GM12878 (cell line): ENCODE data around the gene CTNNA1. TPM values are rescaled to one million over a fixed set of nuclear protein-coding genes. Genes with fewer than 3 reads are reported as not detected.

ENCODE experiments used
- ATAC-seq: fragments of 200-7000 bp; cut with Tn5 transposase; 3 replicates; pipeline ENCODE4 v1.9.1; 2020; ENCODE audit warnings: mild to moderate bottlenecking, moderate library complexity
- BruUV-seq: library from RNA; stranded (reverse); fragments of 400-500 nt; replicated peaks from 2 replicates; lab custom pipeline; 2021; lab: Mats Ljungman, UMichigan
- CTCF ChIA-PET: fragments of 300-600 bp; sonication (Branson Sonifier 250); formaldehyde crosslinking; extraction: SDS; loops from one replicate; lab custom pipeline; 2021; ENCODE audit warnings: inconsistent platforms; lab: Yijun Ruan, JAX
- POLR2A ChIA-PET: fragments of 350-600 bp; formaldehyde crosslinking; extraction: SDS; loops from one replicate; lab custom pipeline; 2021; ENCODE audit warnings: inconsistent platforms; lab: Charles Lee
- RAD21 ChIA-PET: fragments of 300-600 bp; sonication (Branson Sonifier 250); formaldehyde crosslinking; loops from one replicate; lab custom pipeline; 2023; ENCODE audit warnings: antibody characterized with exemption; ENCODE audit not compliant: unreplicated experiment; lab: Charles Lee
- SMC1A ChIA-PET: fragments of 300-600 bp; sonication (Branson Sonifier 250); formaldehyde crosslinking; loops from one replicate; lab custom pipeline; 2023; ENCODE audit not compliant: unreplicated experiment, uncharacterized antibody; lab: Charles Lee
- DNase-seq: peaks from one replicate; pipeline ENCODE4 v3.0.0-alpha.2; 2011; ENCODE audit warnings: low read depth, low spot score
- FAIRE-seq: peaks from 3 replicates; lab custom pipeline; 2011; peaks lifted over from hg19 to GRCh38; lab: Jason Lieb, UNC
- H2AFZ ChIP-seq: 2 replicates; pipeline ENCODE4 v1.6.0; 2011; ENCODE audit warnings: low read depth, low read length, control low read depth; ENCODE audit not compliant: control insufficient read depth
- H3K27ac ChIP-seq: 2 replicates; pipeline ENCODE4 v1.5.1; 2011; ENCODE audit warnings: control low read depth; ENCODE audit not compliant: control insufficient read depth, insufficient read depth
- H3K27me3 ChIP-seq, 2 experiments: replicated peaks in 1 of 2; 2 replicates each; pipeline versions ENCODE4 v1.6.0 to v1.6.1; 2011; ENCODE audit warnings: low read length in 1 of 2; ENCODE audit not compliant: control insufficient read depth in 2 of 2, insufficient read depth in 2 of 2
- H3K36me3 ChIP-seq, 2 experiments: 2 replicates each; pipeline ENCODE4 v1.5.1; 2011; ENCODE audit warnings: low read length in 1 of 2; ENCODE audit not compliant: control insufficient read depth in 2 of 2, insufficient read depth in 2 of 2
- H3K4me1 ChIP-seq: 2 replicates; pipeline ENCODE4 v1.6.1; 2011; ENCODE audit warnings: mild to moderate bottlenecking, low read length, moderate library complexity, mixed read lengths; ENCODE audit not compliant: control insufficient read depth, insufficient read depth
- H3K4me2 ChIP-seq: 2 replicates; pipeline ENCODE4 v1.6.0; 2011; ENCODE audit warnings: control low read depth; ENCODE audit not compliant: control insufficient read depth, insufficient read depth
- H3K4me3 ChIP-seq: fragments of 200-600 bp; sonication (generic); 2 replicates; pipeline ENCODE4 v1.5.1; 2016
- H3K79me2 ChIP-seq: 2 replicates; pipeline ENCODE4 v1.6.0; 2011; ENCODE audit warnings: low read length; ENCODE audit not compliant: control insufficient read depth, insufficient read depth
- H3K9ac ChIP-seq: 2 replicates; pipeline ENCODE4 v1.8.0; 2011; ENCODE audit warnings: low read length, control low read depth, mixed read lengths; ENCODE audit not compliant: control insufficient read depth, insufficient read depth
- H3K9me3 ChIP-seq: replicated peaks from 3 replicates; pipeline ENCODE4 v1.5.1; 2011; ENCODE audit warnings: mild to moderate bottlenecking, low read length; ENCODE audit not compliant: control insufficient read depth, insufficient read depth
- H4K20me1 ChIP-seq: 2 replicates; pipeline ENCODE4 v1.6.0; 2011; ENCODE audit not compliant: control insufficient read depth, insufficient read depth
- ASH2L ChIP-seq: fragments of 300-600, 200-600 bp; sonication (generic); IDR thresholded peaks from 2 replicates; pipeline ENCODE4 v1.6.1; 2017; ENCODE audit warnings: low read depth, mild to moderate bottlenecking, borderline replicate concordance
- BCL11A ChIP-seq: IDR thresholded peaks from 2 replicates; pipeline ENCODE4 v1.6.1; 2011; ENCODE audit warnings: low read depth, low read length
- BCLAF1 ChIP-seq: fragments of 450-650 bp; IDR thresholded peaks from 2 replicates; pipeline ENCODE4 v1.6.1; 2017; ENCODE audit warnings: antibody characterized with exemption, mild to moderate bottlenecking, moderate library complexity
- CREM ChIP-seq: IDR thresholded peaks from 2 replicates; pipeline ENCODE4 v1.6.1; 2014; ENCODE audit warnings: antibody characterized with exemption, low read depth
- ESRRA ChIP-seq: IDR thresholded peaks from 2 replicates; pipeline ENCODE4 v1.6.1; 2012; ENCODE audit warnings: mild to moderate bottlenecking, low read length, improper control_type of control experiment
- FOXK2 ChIP-seq: fragments of 450-650 bp; IDR thresholded peaks from 2 replicates; pipeline ENCODE4 v1.6.1; 2017; ENCODE audit warnings: mild to moderate bottlenecking, moderate library complexity
- GABPA ChIP-seq: IDR thresholded peaks from 2 replicates; pipeline ENCODE4 v1.6.1; 2014; ENCODE audit warnings: antibody characterized with exemption, low read depth, mild to moderate bottlenecking, inconsistent platforms
- HCFC1 ChIP-seq: fragments of 150-350 bp; IDR thresholded peaks from 2 replicates; pipeline ENCODE4 v1.6.1; 2014; ENCODE audit warnings: low read length
- MEF2B ChIP-seq: fragments of 450-650 bp; IDR thresholded peaks from 2 replicates; pipeline ENCODE4 v1.6.1; 2018; ENCODE audit warnings: mild to moderate bottlenecking, moderate library complexity; ENCODE audit not compliant: partially characterized antibody, poor library complexity, severe bottlenecking
- NFIC ChIP-seq: IDR thresholded peaks from 2 replicates; pipeline ENCODE4 v1.6.1; 2012; ENCODE audit warnings: low read depth, mild to moderate bottlenecking, inconsistent platforms, low read length, moderate library complexity
- NR2C1 ChIP-seq: fragments of 450-650 bp; IDR thresholded peaks from 2 replicates; pipeline ENCODE4 v1.6.1; 2017; ENCODE audit warnings: antibody characterized with exemption, mild to moderate bottlenecking, moderate library complexity
- PML ChIP-seq: IDR thresholded peaks from 2 replicates; pipeline ENCODE4 v1.6.1; 2012; ENCODE audit warnings: low read length, inconsistent platforms
- STAT1 ChIP-seq: fragments of 450-650 bp; conservative IDR thresholded peaks from 2 replicates; pipeline ENCODE4 v1.6.1; 2014; ENCODE audit warnings: antibody characterized with exemption, mild to moderate bottlenecking
- YY1 ChIP-seq: IDR thresholded peaks from 2 replicates; pipeline ENCODE4 v1.6.1; 2011; ENCODE audit warnings: low read depth, mild to moderate bottlenecking, low read length
- ZNF687 ChIP-seq: fragments of 450-650 bp; IDR thresholded peaks from 2 replicates; pipeline ENCODE4 v1.6.1; 2017; ENCODE audit warnings: mild to moderate bottlenecking, moderate library complexity
- WGBS: methylation state at CpG from one replicate; pipeline ENCODE4 v1.1.6; 2016; ENCODE audit warnings: low lambda C conversion rate; ENCODE audit not compliant: insufficient replicate concordance, insufficient coverage; ENCODE audit errors: missing lambda C conversion rate; 5-methylcytosine and 5-hydroxymethylcytosine counted together
- in situ Hi-C: fragments of 300-500 bp; cut with MboI; formaldehyde crosslinking; loops from 9 replicates; pipeline ENCODE4 v1.14.3; 2018; ENCODE audit warnings: mixed read lengths
- intact Hi-C: fragments of 100-400 bp; cut with micrococcal nuclease; formaldehyde crosslinking; loops from one replicate; pipeline ENCODE4 v1.14.2; 2022; ENCODE audit not compliant: unreplicated experiment
- polyA plus RNA-seq, 11 experiments: library from polyadenylated mRNA; depleted of rRNA in 4 of 11; unstranded in 6 of 11; stranded (reverse) in 5 of 11; fragments of >200 nt; fragmentation: Nextera tagmentation in 4 of 11; fragmentation: Illumina TruSeq in 1 of 11; extraction: Ambion mirVana in 4 of 11; extraction: Trizol in 1 of 11; gene quantifications; 1 replicate in 1 of 11; 2 replicates in 10 of 11; pipeline versions ENCODE4 v1.2.1 to v1.2.3, GENCODE V29; 2011 to 2016; ENCODE audit warnings: inconsistent platforms in 2 of 11, missing spikeins in 2 of 11, low read depth in 1 of 11
- total RNA-seq, 4 experiments: library from RNA; depleted of rRNA in 3 of 4; stranded (reverse); fragments of >200 nt in 3 of 4; fragmentation: Illumina TruSeq in 1 of 4; extraction: Trizol in 1 of 4; gene quantifications; 2 replicates each; pipeline versions ENCODE4 v1.2.1 to v1.2.3, GENCODE V29; 2013 to 2021

The CTNNA1 gene
- total and polyA plus RNA-seq, 10 of the 15 experiments (the other 5 are each of a cell fraction or from before 2014, with no cell fraction given) = 32.6 to 104 (median 57.7) TPM

DNA sequence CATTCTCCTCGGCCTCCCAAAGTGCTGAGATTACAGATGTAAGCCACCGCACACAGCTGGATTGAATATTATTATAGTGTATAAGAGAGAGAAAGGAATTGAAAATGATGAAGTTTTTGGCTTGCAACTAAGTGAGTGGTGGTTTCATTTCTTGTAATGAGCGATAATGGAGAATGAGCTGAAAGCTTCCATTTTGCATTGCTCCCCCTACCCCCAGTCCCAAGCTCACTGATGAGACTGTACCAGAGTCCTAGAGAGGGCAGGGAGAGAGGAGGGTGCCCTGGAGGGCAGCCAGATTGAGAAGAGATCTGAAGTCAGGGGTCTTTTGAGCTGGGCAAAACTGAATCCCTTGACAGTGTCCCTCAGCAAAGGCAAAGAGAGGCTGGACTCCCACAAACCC lies 38.5 kb upstream of the CTNNA1 start:
- in situ Hi-C loops = no loop called here
- ChIA-PET POLR2A (no interaction called here), SMC1A (interaction anchor here (0.6 to 0.8 kb wide), 4 partner anchors 18 to 536 kb away, joined by 3 to 4 read pairs (median 3); no protein-coding TSS in a partner anchor), CTCF (interaction anchor here (0.6 kb wide), 1 partner anchor 1059 kb away, joined by 3 read pairs; no protein-coding TSS in a partner anchor), RAD21 (no interaction called here)
- no peak for FAIRE-seq
- H4K20me1 ChIP-seq = no peaks in the 10 kb centered on the region; the same call in 1 of the 2 replicates
- no peak overlapping the region for H3K4me3 ChIP-seq
- 29% methylated on average over 3 of the region's 3 CpGs for WGBS
- intact Hi-C loops = no loop called here
- ATAC-seq = peak; percentile 58
- no peaks in the 10 kb centered on the region for H3K79me2 ChIP-seq
- no peak overlapping the region for H3K27ac ChIP-seq
- H3K9me3 ChIP-seq = no peaks in the 10 kb centered on the region
- no TSS peak for BruUV-seq
- H3K9ac ChIP-seq = no peak overlapping the region
- H3K36me3 ChIP-seq = no peaks in the 10 kb centered on the region
- H2AFZ ChIP-seq = no peak overlapping the region
- peak overlapping the region; percentile 3; the same call in 1 of the 2 replicates for H3K4me2 ChIP-seq
- no peaks in the 10 kb centered on the region; a peak in 1 of 4 replicates for H3K27me3 ChIP-seq
- H3K4me1 ChIP-seq = no peaks in the 10 kb centered on the region
- no peak for DNase-seq
- no peak for TF ChIP-seq STAT1
- TF ChIP-seq ZNF687 = no peak
- no peak for TF ChIP-seq FOXK2
- TF ChIP-seq ASH2L = no peak
- no peak for TF ChIP-seq NFIC
- no peak for TF ChIP-seq CREM
- no peak for TF ChIP-seq GABPA
- no peak for TF ChIP-seq MEF2B
- no peak for TF ChIP-seq ESRRA
- no peak for TF ChIP-seq BCL11A
- TF ChIP-seq HCFC1 = no peak
- no peak for TF ChIP-seq YY1
- no peak for TF ChIP-seq NR2C1
- TF ChIP-seq PML = no peak
- TF ChIP-seq BCLAF1 = no peak
